HG03460 (cell line): ENCODE results near the gene SSNA1.
A peak's percentile ranks its signal among the peaks of the same experiment; 100 is the strongest.

Experiments
- ATAC-seq: cut with Tn5 transposase; IDR thresholded peaks from one replicate; pipeline ENCODE4 v1.9.1; 2021; ENCODE audit not compliant: unreplicated experiment

The SSNA1 gene

DNA sequence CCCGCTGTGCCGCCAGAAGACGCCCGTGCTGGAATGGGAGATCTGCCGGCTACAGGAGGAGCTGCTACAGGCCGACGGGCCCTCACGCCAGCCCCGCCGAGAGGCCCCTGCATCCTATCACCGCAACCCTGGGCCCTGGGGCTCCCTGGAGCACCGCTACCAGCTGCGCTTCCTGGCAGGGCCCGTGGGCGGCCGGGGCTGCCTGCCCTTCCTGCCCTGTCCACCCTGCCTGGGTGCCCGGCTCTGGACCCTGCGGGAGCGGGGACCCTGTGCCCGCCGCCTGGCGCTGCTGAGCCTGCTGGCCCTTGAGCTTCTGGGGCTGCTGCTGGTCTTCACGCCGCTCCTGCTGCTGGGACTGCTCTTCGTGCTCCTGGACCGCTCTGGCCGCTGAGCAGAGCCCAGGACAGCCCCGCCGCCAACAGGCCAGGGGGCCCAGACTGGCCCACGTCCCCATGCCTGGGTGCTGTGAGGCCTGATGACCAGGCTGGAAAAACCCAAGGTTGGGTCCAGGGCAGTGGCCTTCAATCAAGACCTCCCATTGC, 29.8 kb downstream of the SSNA1 start:
- ATAC-seq, result no peak

DNA sequence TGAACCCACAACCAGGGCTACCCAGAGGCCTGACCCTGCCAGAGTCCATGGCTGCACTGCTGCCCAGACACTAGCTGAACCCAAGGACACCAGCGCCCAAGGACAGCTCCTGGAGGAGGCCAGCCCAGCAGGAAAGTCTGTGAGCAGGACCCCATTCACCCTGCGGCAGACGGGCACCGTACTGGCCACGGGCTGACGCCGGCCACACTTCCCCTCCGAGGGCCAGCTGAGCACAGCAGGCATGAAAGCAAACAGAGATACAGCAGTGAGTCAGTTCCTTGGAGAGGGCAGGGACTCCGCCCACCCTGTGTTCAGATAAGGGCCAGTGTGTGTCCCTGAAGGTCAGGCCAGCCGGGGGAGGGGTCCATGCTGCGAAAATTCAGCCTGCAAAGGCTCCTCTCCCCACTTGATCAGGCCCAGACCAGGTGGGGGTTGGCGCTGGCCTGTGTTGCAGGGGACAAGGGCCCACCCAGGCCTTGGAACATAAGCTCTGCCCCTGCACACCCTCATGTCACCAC, 30.3 kb downstream of the SSNA1 start:
- ATAC-seq, result no peak

DNA sequence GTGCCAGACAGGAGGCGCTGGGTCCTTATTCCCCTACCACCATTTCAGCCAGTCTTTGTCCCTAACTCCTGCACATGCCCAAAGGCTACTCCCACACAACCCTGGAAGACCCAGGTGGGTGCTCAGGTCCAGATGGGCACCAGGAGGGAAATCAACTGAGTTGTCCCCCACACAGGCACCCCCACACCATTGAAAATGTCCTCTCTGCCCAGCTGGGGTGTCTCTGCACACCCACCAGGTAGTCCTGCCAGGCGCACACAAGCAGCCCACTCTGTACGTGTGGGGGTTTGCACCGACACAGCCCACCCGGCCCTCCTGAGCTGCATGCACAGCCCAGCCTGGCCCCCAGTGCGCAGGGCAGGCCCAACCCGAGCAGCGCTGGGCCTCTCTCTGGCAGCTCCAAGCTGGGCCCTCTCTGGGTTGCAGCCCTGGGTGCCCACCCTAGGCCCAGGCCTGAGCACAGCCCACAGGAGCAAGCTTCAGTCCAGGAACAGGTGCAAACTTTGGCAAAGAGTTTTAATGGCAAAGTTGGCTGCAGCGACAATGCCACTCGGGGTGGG, 31.4 kb downstream of the SSNA1 start:
- no peak for ATAC-seq

GRCh38 chr9:137220317-137221094, 32.0 kb downstream of the SSNA1 start:
- no peak for ATAC-seq

GRCh38 chr9:137221095-137221505, 32.6 kb downstream of the SSNA1 start:
- no peak for ATAC-seq

DNA sequence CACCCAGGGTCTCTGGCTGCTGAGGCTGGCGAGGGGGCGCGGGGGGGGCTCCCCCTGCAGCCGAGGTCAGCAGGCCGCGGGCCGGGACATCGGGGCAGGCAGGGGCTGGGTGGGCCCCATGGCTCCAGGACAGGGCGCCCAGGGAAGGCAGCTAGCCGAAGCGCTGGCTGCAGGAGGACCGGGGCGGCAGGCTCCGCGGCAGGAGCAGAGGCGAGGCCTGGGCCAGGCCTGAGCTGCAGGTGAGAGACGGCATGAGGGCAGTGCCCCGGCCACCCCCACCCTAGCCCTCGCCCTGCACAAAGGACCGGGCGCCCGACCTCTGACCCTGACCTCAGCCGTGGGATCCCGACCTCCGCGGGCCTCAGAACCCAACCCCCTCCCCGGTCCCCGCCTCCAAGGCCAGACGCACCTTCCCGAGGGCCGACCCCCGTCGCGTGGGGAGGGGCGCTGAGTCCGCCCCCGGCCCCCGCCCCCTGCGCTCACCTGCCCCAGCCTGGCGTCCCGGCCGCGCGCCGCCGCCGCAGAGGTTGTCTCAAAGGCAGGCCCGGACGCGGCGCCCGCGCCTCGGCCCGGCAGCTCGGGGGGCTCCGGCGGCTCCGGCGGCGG, 33.1 kb downstream of the SSNA1 start:
- ATAC-seq, result no peak

GRCh38 chr9:137222190-137223077, 34.0 kb downstream of the SSNA1 start, which contains the start of gene RNF208:
RNF208 (minus strand) TSS chr9:137222240; CDS start chr9:137221212, 1,028 bp downstream.
- no peak for ATAC-seq

DNA sequence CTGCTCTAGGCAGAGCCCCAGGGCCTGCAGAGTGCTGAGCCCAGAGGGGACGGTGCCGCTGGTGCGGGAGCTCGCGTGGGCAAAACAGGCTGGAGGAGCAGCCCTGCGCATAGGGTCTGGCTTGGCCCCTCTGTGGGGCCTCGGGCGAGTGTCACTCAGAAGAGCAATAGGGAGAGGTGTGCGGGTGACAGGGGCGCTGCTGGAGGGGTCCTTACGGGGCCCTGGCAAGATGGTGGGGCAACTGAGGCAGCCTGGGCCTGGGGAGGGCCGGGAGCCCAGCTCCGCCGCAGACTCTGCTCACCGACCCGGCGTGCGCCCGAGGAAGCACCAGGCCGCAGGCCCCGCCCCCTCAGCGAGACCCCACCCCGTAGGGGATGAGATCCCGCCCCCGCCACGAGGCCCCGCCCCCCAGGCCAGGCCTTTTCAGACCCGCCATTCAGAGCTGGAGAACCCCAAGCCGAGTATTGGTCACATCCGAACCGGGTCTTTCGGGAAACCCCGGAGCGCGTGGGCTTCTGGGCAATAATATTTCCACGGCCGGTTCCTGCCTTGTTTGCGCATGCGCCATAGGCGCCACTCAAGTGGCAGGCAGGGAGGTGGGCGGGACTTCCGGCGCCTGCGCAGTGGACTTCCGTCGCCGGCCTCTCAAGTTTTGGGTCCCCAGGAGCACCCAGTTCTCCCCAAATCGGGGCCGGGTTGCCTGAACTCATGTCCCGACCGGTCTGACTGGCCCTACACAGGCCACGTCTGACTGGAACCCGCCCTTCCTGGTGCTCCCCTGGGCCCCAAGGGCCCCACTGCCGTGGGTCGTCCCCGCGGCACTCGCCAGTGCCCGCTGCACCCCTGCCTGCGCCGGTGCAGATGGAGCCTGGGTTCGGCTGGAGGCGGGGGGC, 34.8 kb downstream of the SSNA1 start:
- peak; percentile 65 for ATAC-seq

DNA sequence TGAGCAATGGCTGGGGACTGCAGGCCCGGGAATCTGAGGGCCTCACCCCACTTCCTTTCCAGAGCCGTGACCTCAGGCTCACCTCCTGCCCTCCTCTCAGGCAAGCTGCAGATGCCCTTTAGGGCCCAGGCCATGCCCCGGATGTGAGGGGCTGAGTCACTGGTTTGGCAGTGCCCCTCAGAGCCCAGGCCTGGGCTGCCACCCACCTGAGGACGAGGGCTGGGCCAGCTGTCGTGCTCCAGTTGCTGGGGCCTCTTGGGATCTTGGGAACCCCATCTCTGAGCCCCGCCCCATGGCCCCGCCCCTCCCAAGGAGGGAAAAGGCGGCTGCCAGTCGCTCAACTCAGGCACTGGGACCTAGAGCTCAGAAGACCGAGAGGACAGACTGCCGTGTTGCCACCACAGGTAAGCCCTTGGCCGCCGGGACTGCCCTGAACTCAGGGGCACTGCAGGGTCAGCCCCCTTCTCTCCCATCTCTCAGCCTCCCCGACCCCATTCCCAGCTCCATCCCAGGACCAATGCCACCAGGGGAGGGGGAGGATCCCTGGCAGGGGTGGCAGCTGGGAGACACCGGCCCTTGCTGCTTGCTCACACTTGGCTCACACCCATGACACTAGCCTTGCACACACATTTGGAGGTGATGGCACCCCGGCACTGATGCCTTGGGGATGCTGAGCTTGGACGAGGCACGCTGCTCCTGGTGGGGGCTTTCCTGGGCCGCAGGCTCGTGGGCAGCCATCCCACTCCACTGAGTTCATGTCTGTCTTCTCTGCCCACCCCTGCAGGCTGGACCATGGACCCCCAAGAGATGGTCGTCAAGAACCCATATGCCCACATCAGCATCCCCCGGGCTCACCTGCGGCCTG, 36.6 kb downstream of the SSNA1 start, which contains the start of gene CYSRT1:
TSS of gene CYSRT1 (plus strand) at position 345 of the 865 bp plus-strand sequence. CDS start at position 793, 448 bp downstream.
- ATAC-seq, result no peak

- no peak for ATAC-seq
Measured at GRCh38 chr9:137225699-137226331, 37.3 kb downstream of the SSNA1 start.

- no peak for ATAC-seq
Measured at GRCh38 chr9:137226338-137227053, 38.0 kb downstream of the SSNA1 start.

DNA sequence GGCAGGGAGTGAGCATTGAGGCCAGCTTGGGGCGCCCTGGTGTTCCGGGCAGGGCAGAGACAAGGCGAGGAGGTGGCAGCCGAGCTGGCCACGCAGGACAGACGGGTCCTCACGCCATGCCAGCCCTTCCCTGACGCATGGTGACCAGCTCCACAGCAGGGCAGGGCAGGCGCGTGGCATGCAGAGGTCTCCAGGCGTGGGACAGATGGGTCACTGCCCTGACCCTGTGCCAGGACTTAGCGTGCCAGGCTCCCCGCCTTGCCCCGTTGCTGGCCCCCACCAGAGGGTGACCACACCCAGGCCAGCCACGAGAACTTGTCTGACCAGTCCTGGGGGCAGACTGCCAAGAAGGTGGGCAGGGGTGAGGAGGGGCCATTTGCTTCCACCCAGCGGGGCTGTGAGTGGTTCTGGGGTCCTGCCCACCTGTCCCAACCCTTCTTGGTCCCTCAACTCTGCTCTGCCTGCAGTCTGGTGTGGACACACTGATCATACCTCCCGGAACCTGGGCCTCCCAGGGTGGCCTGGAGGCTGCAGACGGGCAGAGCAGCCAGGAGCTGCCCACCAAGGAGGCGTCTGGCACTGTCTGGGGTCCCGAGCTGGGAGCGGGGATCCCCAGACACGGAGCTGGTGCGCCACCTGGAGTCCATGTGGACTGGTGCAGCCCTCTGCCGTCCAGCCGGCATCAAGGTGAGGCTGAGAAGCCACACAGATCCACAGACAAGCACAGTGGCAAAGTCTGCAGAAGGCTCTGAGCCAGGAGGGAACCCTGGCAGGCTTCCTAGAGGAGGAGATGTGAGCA, 38.8 kb downstream of the SSNA1 start, which contains the start of gene RNF224:
TSS of gene RNF224 (plus strand) at position 449 of the 799 bp plus-strand sequence. CDS start 834 bp downstream, outside the sequence.
- no peak for ATAC-seq

DNA sequence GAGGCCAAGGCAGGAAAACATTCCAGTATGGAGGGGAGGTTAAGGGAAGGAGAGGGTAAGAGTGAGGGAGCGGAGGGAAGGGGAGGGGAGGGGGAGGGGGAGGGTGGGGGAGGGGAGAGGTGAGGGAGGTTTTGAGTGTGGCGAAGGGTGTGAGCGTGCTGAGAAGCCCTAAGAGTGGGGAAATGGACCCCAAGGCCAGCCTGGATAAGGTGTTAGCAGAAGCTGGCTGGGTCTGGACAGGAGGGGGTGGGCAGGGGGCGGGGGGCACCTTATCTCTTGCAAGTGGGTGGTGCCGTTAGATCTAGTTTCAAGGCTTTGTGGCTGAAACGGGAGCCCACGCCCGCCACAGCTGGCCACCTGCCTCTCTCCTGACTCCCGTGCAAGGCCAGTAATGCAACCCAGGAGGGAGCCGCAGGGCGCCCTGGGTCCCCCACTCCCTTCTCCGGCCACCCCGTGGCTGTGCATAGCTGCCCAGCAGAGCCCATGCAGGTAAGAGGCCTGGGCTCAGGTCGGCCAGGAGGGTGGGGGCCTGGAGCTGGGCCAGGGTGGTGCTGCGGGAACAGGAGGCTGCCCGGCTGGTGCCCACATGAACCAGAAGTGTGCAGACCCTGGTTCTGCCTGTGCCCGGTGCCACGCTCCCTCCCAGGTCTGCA, 39.5 kb downstream of the SSNA1 start:
- ATAC-seq, result no peak

DNA sequence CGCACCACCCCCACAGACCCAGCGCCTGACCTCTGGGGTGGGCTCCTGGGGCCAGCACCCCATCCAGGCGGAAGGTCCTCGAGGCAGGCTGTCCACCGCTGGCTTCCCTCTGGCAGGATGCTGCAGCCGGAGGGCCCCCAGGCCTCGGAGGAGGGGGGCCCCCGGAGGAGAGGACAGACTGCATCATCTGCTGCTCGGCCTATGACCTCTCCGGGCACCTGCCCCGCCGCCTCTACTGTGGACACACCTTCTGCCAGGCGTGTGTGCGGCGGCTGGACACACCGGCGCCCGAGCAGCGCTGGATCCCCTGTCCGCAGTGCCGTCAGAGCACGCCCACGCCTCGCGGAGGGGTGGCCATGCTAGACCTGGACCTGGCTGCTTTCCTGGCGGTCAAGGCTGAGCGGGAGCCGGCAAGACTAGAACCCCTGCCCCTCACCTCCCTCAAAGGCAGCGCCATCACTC, 40.1 kb downstream of the SSNA1 start:
- no peak for ATAC-seq

- ATAC-seq, result no peak
Measured at GRCh38 chr9:137228968-137229896, 40.8 kb downstream of the SSNA1 start.
